HAP-1 (cell line): ENCODE data around the gene ALDH5A1.

ENCODE experiments used
- DNase-seq, 2 experiments: peaks; one replicate each; pipeline ENCODE4 v3.0.0-alpha.2; 2016 to 2020; ENCODE audit warnings: low spot score in 2 of 2
- H3K27me3 ChIP-seq: fragments of 250-450 bp; sonication (Bioruptor Pico); 2 replicates; pipeline ENCODE4 v1.5.1; 2020; ENCODE audit warnings: low read depth, mild to moderate bottlenecking, moderate library complexity
- H3K36me3 ChIP-seq: fragments of 250-450 bp; sonication (Bioruptor Pico); replicated peaks from 2 replicates; pipeline ENCODE4 v1.5.1; 2020; ENCODE audit warnings: mild to moderate bottlenecking
- H3K4me1 ChIP-seq: fragments of 250-450 bp; sonication (Bioruptor Pico); 2 replicates; pipeline ENCODE4 v1.5.1; 2020; ENCODE audit warnings: mild to moderate bottlenecking
- H3K4me3 ChIP-seq: fragments of 250-450 bp; sonication (Bioruptor Pico); 2 replicates; pipeline ENCODE4 v1.5.1; 2020; ENCODE audit warnings: mild to moderate bottlenecking, moderate library complexity
- H3K9me3 ChIP-seq: fragments of 250-450 bp; sonication (Bioruptor Pico); 2 replicates; pipeline ENCODE4 v1.5.1; 2020; ENCODE audit warnings: mild to moderate bottlenecking, moderate library complexity
- in situ Hi-C: fragments of 300-500 bp; cut with MboI; formaldehyde crosslinking; loops from 3 replicates; pipeline ENCODE4 v1.14.3; 2020; ENCODE audit warnings: low sequenced_read_pairs, inconsistent platforms, mixed read lengths

ALDH5A1 gene

DNA sequence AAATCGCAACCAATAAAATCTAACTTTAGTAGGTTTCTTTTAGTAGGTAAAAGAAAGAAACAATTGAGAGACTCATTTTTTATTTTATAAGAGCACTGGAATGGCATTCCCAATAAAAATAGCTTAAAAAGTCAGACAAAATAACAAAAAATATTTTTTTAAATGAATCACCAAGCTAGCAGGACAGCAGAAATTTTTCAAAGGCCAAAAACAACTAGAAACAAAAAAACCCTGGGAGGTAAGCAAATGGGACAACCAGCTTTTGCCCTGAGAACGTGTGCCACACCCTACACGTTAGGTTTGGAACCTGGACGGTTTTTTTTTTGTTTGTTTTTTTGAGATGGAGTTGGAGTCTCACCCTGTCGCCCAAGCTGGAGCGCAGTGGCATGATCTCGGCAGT lies 25.0 kb upstream of the ALDH5A1 start:
- Histone ChIP-seq H3K9me3 (no peaks in the 10 kb centered on the region), H3K27me3 (no peaks in the 10 kb centered on the region), H3K4me1 (no peaks in the 10 kb centered on the region), H3K4me3 (no peak overlapping the region), H3K36me3 (no peaks in the 10 kb centered on the region)
- in situ Hi-C loops: no loop called here
- no peak for DNase-seq

- Histone ChIP-seq H3K9me3 (no peaks in the 10 kb centered on the region), H3K4me1 (no peaks in the 10 kb centered on the region), H3K36me3 (no peaks in the 10 kb centered on the region), H3K27me3 (no peaks in the 10 kb centered on the region), H3K4me3 (no peak overlapping the region)
- in situ Hi-C loops: no loop called here
- DNase-seq: no peak
Observed at GRCh38 chr6:24472181-24472580, 22.6 kb upstream of the ALDH5A1 start.

DNA sequence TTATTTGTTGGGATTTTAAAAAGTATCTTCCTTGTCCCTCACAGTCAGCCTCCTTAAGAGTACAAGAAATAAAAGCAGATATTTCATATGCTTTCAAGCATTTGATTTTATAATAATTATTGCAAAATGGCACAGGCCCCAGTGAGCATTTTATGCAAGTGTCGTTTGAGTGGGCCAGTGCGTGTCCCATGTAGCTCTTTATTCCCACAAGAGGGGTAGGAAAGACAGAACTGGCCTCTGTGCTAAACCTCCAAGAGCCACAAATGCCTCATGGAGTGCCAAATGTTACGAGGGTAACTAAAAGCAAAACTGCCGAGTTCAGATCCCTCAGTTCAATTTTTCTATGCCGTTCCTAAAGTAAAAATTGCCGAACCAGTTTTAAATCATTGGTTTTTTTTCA lies 18.1 kb upstream of the ALDH5A1 start:
- Histone ChIP-seq H3K27me3 (no peaks in the 10 kb centered on the region), H3K36me3 (no peaks in the 10 kb centered on the region), H3K4me1 (no peaks in the 10 kb centered on the region), H3K9me3 (peaks cover 4% of the 10 kb centered on the region; the same call in 1 of the 2 replicates), H3K4me3 (no peak overlapping the region)
- in situ Hi-C loops: no loop called here
- DNase-seq: no peak

DNA sequence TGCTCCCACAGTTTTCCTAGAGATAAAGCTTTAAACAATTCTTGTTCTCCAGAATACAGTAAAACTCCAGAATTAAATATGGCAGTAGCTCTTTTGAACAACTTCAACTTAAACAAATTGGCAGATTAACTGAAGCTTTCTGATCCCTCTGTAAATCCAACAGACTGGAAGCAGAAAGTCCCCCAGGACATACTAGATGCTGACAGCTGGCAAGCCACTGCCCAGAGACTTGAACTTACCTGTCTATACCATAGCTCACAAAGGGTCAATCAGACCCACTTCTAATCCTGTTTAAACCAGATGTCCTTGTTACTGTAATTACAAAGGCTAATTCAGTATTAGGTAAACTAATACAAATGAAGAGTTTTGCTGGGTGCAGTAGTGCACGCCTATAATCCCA lies 17.7 kb upstream of the ALDH5A1 start:
- in situ Hi-C loops: no loop called here
- no peak for DNase-seq
- no peak overlapping the region for H3K4me3 ChIP-seq
- no peaks in the 10 kb centered on the region for H3K36me3 ChIP-seq
- no peaks in the 10 kb centered on the region for H3K27me3 ChIP-seq
- peaks cover 4% of the 10 kb centered on the region; the same call in 1 of the 2 replicates for H3K9me3 ChIP-seq
- no peaks in the 10 kb centered on the region for H3K4me1 ChIP-seq

DNA sequence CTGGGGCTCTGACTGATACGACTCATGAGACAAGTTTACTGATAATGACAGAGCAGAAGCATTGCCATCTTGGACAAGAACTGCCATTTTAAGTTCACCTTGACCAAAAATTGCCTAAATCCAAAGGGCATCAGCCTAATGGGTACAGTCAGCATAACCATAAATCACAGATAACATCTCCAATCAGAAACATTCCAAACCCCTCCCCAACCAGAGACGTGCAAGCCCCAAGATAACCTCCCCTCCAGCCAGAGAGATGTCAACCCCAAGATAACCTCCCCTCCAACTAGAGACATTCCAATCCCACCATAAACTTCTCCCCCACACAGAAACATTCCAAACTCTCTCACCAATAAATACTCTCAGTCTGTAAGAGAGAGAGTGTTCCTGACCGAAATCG lies 15.9 kb upstream of the ALDH5A1 start:
- H3K4me3 ChIP-seq: no peak overlapping the region
- no peak for DNase-seq
- in situ Hi-C loops: no loop called here
- H3K36me3 ChIP-seq: no peaks in the 10 kb centered on the region
- no peaks in the 10 kb centered on the region for H3K4me1 ChIP-seq
- H3K9me3 ChIP-seq: peaks cover 4% of the 10 kb centered on the region; the same call in 1 of the 2 replicates
- H3K27me3 ChIP-seq: no peaks in the 10 kb centered on the region

DNA sequence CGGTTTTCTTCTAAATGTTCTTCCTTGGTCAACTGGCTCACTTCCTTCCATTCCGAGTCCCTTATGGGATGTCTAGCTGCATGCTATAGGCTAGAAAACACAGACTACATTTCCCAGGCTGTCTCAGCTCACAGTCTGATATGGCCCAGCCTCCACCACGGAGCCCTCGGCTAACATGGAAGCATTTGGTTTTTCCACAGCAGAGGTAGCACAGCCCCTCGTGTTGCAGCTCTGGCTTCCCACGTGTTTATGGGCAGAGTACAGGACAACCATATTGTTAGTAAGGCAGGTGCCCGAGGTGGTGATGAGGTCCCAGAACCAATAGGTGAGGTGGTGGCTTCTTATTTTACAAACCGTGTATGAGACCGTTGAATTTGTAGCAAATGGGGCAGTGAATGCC lies 14.1 kb upstream of the ALDH5A1 start:
- Histone ChIP-seq H3K9me3 (peaks cover 4% of the 10 kb centered on the region; the same call in 1 of the 2 replicates), H3K4me3 (no peak overlapping the region), H3K27me3 (no peaks in the 10 kb centered on the region), H3K36me3 (no peaks in the 10 kb centered on the region), H3K4me1 (no peaks in the 10 kb centered on the region)
- in situ Hi-C loops: no loop called here
- DNase-seq: no peak

DNA sequence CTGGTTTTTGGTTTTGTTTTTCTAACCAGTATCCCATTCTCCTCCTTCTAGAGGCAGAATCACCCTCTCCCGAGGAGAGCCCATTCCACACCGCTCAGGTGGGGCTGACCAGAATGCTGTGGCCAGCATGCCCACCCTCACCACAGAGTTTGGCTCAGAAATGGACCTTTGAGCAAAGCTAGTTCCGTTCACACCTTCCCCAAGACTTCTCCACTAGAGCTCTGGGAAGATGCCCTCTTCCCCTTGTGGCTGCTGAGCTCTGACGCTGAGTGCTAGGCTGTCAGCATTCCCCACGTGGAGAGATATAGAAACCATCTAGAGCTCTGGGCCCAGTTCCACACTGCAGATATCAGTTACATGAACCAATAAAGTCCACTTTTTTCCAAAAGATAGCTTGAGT lies 13.3 kb upstream of the ALDH5A1 start:
- peaks cover 4% of the 10 kb centered on the region; the same call in 1 of the 2 replicates for H3K9me3 ChIP-seq
- H3K4me3 ChIP-seq: no peak overlapping the region
- no peaks in the 10 kb centered on the region for H3K4me1 ChIP-seq
- in situ Hi-C loops: no loop called here
- no peak for DNase-seq
- H3K36me3 ChIP-seq: no peaks in the 10 kb centered on the region
- no peaks in the 10 kb centered on the region for H3K27me3 ChIP-seq

- Histone ChIP-seq H3K4me1 (no peaks in the 10 kb centered on the region), H3K36me3 (no peaks in the 10 kb centered on the region), H3K4me3 (no peak overlapping the region), H3K9me3 (no peaks in the 10 kb centered on the region), H3K27me3 (no peaks in the 10 kb centered on the region)
- in situ Hi-C loops: no loop called here
- DNase-seq: no peak
Observed at GRCh38 chr6:24484657-24485323, 10.0 kb upstream of the ALDH5A1 start.

- no peak overlapping the region for H3K4me3 ChIP-seq
- DNase-seq: no peak
- H3K36me3 ChIP-seq: no peaks in the 10 kb centered on the region
- H3K4me1 ChIP-seq: no peaks in the 10 kb centered on the region
- no peaks in the 10 kb centered on the region for H3K27me3 ChIP-seq
- no peaks in the 10 kb centered on the region for H3K9me3 ChIP-seq
- in situ Hi-C loops: no loop called here
Observed at GRCh38 chr6:24486065-24486464, 8.7 kb upstream of the ALDH5A1 start.

GRCh38 chr6:24489470-24489869 lies 5.3 kb upstream of the ALDH5A1 start, which contains the start of gene GPLD1:
TSS of gene GPLD1 (minus strand) at chr6:24489578. CDS start at chr6:24489511, 67 bp downstream.
- Histone ChIP-seq H3K9me3 (no peaks in the 10 kb centered on the region), H3K4me3 (no peak within 1 kb of the TSS), H3K36me3 (no peaks in the 10 kb centered on the region), H3K27me3 (no peaks in the 10 kb centered on the region), H3K4me1 (peaks cover 8% of the 10 kb centered on the region)
- no peak for DNase-seq
- in situ Hi-C loops: no loop called here

DNA sequence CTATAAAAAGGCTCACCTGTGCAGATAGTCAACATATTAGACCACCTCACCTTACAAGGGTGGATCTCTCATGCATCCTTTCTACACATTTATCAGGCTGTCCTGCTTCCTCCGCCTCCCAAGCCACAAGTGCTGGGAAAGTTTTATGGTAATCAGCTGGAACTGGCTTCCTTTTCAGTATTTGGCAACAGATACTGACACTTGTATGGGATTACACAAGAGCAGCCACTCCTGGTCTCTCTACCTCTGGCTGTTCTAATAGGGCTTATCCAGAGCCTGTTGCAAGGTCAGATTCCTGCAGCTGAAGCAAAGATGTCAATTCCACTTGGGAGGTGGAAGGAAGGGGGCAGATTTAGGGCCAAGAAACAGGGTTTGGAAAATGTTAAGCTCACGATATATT lies 4.9 kb upstream of the ALDH5A1 start:
- Histone ChIP-seq H3K27me3 (no peaks in the 10 kb centered on the region), H3K4me3 (no peak overlapping the region)

DNA sequence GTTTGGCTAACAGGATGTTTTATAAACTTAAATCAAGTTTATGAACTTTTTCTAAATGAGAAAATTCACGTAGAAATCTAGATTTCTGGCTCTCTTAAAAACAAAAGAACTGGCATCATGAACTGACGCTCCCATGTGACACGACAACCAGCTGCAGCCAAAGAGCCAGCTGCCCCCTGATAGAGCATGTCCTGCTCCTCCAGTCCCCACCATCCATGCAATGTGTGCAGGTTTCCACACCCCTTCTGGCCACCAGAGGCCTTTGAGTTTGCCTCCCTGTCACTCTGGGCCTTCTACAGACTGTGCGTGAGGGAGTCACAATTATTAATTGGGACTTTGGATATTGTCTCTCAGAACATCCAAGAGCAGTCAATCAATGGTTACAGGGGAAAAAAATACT lies 3.8 kb upstream of the ALDH5A1 start:
- H3K4me3 ChIP-seq: no peak overlapping the region
- no peaks in the 10 kb centered on the region for H3K27me3 ChIP-seq
- H3K4me1 ChIP-seq: peaks cover 10% of the 10 kb centered on the region
- H3K9me3 ChIP-seq: no peaks in the 10 kb centered on the region
- H3K36me3 ChIP-seq: no peaks in the 10 kb centered on the region
- no peak for DNase-seq
- in situ Hi-C loops: no loop called here

More for the DNA sequence above, 4.9 kb upstream of the ALDH5A1 start:
- in situ Hi-C loops: no loop called here
- Histone ChIP-seq H3K9me3 (no peaks in the 10 kb centered on the region), H3K4me1 (peaks cover 8% of the 10 kb centered on the region), H3K36me3 (no peaks in the 10 kb centered on the region)
- no peak for DNase-seq

- in situ Hi-C loops: no loop called here
- H3K36me3 ChIP-seq: no peaks in the 10 kb centered on the region
- DNase-seq: peak; percentile 10 to 70
- no peaks in the 10 kb centered on the region for H3K27me3 ChIP-seq
- no peak overlapping the region for H3K4me3 ChIP-seq
- no peaks in the 10 kb centered on the region for H3K9me3 ChIP-seq
- H3K4me1 ChIP-seq: peaks cover 10% of the 10 kb centered on the region
Observed at GRCh38 chr6:24492475-24492874, 2.3 kb upstream of the ALDH5A1 start.

DNA sequence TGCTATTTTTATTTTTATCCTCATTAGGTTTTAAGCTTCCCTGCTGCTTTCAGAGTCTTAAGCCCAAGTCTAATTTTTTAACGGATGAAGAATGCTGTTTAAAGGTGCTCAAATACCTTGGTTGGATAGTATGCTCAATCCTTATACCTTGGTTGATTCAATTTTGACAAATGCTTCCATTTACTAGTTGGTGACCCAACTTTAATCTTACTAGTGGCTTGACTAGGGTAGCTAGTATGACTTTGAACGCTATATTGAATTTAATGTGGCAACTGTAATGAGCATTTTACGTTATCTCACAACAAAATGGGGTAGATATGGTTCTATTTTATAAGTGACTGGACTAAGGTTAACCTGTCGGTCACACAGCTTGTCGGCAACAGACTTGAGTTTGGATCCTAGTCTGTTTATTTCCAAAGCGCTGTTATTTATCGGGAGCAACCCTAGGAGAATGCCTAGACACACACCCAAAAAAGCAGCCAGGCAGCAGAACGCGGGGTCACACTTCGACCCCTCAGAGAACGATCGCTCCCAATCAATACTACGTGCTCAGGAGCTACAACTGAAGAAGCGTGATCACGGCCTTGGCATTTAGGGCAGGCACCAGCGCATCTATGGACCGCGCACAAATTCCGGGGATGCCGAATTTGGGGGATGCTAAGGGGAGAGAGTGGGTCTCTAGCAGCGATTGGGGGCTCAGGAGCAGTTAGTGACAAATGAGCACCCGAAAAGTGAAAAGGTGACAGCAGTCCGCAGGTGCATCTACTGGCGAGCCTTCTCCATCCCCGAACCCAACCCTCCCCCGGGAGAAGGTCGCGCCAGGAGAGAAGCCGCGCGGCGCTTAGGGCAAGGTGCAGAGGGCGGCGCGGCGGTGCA lies 586 bp upstream of the ALDH5A1 start:
- Histone ChIP-seq H3K9me3 (no peaks in the 10 kb centered on the region), H3K4me3 (peak overlapping the region; percentile 42), H3K27me3 (no peaks in the 10 kb centered on the region), H3K36me3 (no peaks in the 10 kb centered on the region), H3K4me1 (peaks cover 10% of the 10 kb centered on the region)
- in situ Hi-C loops: no loop called here
- DNase-seq: no peak
